LNCAP (cell line): Measurements from ENCODE around the gene PEA15.

Experiments used
- CTCF ChIP-seq: fragments of 450-650 bp; IDR thresholded peaks from 2 replicates; pipeline ENCODE4 v1.5.1; 2017; ENCODE audit warnings: mild to moderate bottlenecking

PEA15 gene

DNA sequence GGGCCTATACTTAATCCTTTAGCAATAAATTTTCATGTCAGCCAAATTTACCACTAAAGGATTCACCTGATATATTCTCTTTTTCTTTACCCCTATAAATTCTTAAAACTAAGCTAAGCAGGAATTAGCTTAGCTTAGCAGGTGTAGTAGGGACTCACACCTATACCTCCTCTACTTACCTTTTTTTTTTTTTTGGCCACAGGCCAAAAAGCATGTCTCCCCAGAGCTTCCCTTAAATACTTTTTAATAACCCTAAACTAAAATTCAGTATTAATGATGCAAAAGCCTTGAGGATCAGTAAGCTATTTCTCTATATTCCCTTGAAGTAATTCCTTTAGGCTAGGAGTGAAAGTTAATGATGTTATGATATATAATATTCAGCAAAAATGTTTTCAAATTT, 23.2 kb downstream of the PEA15 start:
- TF ChIP-seq CTCF = no peak

DNA sequence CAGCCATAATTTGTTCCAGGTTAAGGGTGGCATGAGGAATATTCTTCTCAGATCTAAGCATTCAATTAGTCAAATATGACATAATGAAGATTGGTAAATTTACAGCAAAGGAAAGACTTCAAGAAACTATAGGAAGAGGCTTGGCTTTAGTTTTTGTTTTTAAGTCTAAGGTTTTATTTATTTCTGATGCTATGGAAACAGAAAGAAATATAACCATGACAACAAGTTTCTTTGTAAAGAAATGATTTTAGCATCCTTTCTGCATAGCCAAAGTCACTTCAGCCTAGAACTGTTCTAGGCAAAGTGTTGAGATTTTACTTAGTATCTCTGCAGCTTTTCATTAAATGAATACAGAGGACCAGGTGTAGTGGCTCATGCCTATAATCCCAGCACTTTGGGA, 27.7 kb downstream of the PEA15 start:
- no peak for TF ChIP-seq CTCF

DNA sequence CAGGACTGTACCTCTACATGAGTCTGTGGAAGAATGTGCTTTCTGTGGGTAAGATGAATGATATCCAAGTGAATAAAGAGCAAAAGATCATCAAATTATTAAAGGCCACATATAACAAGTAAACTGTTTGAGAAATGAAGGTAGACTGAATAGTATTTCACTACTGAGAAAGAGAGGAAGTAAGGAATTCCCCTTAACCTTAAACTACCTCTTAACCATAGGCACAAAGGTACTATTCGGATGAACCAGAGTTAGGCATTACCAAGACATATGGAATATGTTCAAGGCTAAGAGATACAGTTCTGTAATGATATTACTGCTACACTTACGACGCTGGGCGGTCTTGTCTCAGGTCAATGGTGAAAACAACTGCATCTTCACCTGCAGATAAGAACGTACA, 31.6 kb downstream of the PEA15 start:
- no peak for TF ChIP-seq CTCF

DNA sequence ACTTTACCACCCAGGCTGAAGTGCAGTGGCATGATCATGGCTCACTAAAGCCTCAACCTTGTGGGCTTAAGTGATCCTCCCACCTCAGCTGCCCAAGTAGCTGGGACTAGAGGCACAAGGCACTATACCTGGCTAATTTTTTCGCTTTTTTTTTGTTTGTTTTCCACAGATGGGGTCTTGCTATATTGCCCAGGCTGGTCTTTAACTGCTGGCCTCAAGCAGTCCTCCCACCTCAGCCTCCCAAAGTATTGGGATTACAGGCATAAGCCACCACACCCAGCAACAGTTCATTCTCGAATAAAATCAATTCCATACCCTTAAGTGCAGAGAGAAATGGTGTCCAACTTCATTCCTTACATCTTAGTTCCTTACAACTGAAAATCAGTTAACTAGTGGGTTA, 32.4 kb downstream of the PEA15 start:
- no peak for TF ChIP-seq CTCF

DNA sequence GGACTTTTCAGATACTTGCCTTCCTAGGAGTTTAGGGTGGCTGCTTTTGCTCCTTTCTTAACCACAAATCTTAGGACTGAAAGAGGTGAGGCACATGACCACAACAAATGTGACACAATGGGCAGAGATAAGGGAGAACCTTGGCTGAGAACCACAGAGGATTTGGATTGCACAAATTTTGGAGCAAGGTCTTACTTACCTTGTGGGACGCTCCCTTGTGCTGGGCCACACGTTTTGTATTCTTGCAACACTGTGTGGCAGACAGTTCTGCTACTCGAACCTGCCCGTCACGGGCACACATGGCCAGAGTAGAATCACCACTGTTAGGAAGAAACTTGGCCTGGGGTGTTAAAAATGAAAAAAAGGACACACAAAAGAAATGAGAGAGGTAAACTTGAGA, 33.2 kb downstream of the PEA15 start:
- no peak for TF ChIP-seq CTCF

DNA sequence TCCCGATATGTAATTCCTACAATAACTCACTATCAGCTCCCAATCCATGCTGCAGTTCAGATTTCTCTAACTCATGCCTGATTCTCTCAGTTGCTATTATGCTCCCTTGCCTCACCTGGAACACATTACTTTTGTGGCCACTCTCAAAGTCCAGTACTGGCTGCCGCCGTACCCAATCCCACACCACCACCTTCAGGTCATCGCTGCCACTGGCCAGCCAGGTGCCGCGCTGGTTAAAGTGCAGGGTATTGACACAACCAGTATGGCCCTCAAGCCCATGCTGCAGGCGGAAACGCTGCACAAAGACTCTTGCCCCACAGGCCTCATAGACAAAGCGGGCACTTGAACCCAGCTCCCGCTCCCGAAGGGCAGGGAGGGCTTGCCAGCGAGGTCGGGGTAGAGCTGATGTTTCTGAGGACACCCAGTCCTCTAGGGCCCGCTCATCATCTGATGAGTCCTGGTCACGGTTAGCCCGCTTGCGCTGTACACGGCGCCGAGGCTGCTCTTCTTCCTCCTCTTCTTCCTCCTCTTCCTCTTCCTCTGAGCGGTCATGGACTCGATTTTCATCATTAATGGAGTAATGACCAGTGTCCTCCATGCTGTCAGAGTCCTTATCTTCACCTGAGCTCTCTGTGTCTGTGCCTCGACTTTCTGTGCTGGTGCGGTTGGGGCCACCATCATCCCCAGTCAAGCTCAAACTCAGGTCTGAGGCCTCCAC, 34.6 kb downstream of the PEA15 start:
- no peak for TF ChIP-seq CTCF

- no peak for TF ChIP-seq CTCF
These were observed 38.6 kb downstream of the PEA15 start for GRCh38 chr1:160243767-160244166.

DNA sequence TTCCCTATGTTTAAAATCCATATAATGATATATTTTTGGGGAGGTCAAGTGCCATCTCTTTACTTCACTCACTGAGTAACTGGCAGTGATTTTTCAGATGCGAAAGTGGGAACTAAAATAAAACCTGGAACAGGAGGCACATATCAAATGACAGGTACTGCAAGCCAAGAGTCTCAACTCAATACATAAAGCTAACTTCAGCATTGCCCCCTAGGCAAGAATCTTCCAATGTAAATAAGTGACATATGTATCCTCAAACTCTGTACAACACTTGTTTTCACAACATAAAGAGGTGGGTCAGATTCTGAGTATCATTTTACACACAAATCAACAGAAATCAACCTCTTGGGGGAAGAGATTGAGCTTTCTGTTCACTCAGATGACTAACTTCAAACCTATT, 39.0 kb downstream of the PEA15 start:
- TF ChIP-seq CTCF = no peak
